Measurements from ENCODE around the gene PTPRN2. TPM values are rescaled to one million over a fixed set of nuclear protein-coding genes. Genes with fewer than 3 reads are reported as not detected.

PTPRN2 gene
- total and polyA plus RNA-seq, 9 of the 15 experiments (the other 6 are each of a cell fraction or from before 2014, with no cell fraction given) = not detected

DNA sequence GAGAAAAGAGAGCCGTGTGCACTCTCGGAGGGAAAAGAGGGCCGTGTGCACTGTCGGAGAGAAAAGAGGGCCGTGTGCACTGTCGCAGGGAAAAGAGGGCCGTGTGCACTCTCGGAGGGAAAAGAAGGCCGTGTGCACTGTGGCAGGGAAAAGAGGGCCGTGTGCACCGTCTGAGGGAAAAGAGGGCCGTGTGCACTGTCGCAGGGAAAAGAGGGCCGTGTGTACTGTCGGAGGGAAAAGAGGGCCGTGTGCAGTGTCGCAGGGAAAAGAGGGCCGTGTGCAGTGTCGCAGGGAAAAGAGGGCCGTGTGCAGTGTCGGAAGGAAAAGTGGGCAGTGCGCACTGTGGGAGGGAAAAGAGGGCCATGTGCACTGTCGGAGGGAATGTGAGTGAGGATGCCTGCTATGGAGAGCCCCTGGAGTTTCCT is 1062.1 kb downstream of the PTPRN2 start (continued):
- TF ChIP-seq, protein P1, sequence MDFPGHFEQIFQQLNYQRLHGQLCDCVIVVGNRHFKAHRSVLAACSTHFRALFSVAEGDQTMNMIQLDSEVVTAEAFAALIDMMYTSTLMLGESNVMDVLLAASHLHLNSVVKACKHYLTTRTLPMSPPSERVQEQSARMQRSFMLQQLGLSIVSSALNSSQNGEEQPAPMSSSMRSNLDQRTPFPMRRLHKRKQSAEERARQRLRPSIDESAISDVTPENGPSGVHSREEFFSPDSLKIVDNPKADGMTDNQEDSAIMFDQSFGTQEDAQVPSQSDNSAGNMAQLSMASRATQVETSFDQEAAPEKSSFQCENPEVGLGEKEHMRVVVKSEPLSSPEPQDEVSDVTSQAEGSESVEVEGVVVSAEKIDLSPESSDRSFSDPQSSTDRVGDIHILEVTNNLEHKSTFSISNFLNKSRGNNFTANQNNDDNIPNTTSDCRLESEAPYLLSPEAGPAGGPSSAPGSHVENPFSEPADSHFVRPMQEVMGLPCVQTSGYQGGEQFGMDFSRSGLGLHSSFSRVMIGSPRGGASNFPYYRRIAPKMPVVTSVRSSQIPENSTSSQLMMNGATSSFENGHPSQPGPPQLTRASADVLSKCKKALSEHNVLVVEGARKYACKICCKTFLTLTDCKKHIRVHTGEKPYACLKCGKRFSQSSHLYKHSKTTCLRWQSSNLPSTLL (IDR thresholded peaks at IDR 0.05) = no peak
- TF ChIP-seq RUNX1 (IDR thresholded peaks at IDR 0.05; ENCODE audit: low read depth) (no peak), ELF2 (CRISPR knock-in tag; IDR thresholded peaks at IDR 0.05) (no peak), LARP7 (IDR thresholded peaks at IDR 0.05) (peak; percentile 100), NR3C1 (CRISPR knock-in tag; IDR thresholded peaks at IDR 0.05) (no peak), MYC (IDR thresholded peaks at IDR 0.05; ENCODE audit: low read depth, low read length) (peak; percentile 44), MYC (CRISPR knock-in tag; IDR thresholded peaks at IDR 0.05; ENCODE audit: borderline replicate concordance, low read depth) (no peak), ZNF445 (CRISPR knock-in tag; IDR thresholded peaks at IDR 0.05; ENCODE audit: low read depth) (no peak), MYNN (IDR thresholded peaks at IDR 0.05) (no peak), MYNN (CRISPR knock-in tag; IDR thresholded peaks at IDR 0.05) (no peak), ZBED1 (IDR thresholded peaks at IDR 0.05) (0 out of 2 replicates have a peak, but pooled peaks have one; percentile 25), SMARCA4 (IDR thresholded peaks at IDR 0.05) (no peak), HNRNPLL (IDR thresholded peaks at IDR 0.05; ENCODE audit: low read depth, low read length, poor library complexity, severe bottlenecking) (no peak)
- TF ChIP-seq, protein P2, sequence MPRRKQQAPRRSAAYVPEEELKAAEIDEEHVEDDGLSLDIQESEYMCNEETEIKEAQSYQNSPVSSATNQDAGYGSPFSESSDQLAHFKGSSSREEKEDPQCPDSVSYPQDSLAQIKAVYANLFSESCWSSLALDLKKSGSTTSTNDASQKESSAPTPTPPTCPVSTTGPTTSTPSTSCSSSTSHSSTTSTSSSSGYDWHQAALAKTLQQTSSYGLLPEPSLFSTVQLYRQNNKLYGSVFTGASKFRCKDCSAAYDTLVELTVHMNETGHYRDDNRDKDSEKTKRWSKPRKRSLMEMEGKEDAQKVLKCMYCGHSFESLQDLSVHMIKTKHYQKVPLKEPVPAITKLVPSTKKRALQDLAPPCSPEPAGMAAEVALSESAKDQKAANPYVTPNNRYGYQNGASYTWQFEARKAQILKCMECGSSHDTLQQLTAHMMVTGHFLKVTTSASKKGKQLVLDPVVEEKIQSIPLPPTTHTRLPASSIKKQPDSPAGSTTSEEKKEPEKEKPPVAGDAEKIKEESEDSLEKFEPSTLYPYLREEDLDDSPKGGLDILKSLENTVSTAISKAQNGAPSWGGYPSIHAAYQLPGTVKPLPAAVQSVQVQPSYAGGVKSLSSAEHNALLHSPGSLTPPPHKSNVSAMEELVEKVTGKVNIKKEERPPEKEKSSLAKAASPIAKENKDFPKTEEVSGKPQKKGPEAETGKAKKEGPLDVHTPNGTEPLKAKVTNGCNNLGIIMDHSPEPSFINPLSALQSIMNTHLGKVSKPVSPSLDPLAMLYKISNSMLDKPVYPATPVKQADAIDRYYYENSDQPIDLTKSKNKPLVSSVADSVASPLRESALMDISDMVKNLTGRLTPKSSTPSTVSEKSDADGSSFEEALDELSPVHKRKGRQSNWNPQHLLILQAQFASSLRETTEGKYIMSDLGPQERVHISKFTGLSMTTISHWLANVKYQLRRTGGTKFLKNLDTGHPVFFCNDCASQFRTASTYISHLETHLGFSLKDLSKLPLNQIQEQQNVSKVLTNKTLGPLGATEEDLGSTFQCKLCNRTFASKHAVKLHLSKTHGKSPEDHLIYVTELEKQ (CRISPR knock-in tag; IDR thresholded peaks at IDR 0.05) = no peak
- TF ChIP-seq, protein P3, sequence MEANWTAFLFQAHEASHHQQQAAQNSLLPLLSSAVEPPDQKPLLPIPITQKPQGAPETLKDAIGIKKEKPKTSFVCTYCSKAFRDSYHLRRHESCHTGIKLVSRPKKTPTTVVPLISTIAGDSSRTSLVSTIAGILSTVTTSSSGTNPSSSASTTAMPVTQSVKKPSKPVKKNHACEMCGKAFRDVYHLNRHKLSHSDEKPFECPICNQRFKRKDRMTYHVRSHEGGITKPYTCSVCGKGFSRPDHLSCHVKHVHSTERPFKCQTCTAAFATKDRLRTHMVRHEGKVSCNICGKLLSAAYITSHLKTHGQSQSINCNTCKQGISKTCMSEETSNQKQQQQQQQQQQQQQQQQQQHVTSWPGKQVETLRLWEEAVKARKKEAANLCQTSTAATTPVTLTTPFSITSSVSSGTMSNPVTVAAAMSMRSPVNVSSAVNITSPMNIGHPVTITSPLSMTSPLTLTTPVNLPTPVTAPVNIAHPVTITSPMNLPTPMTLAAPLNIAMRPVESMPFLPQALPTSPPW (CRISPR knock-in tag; IDR thresholded peaks at IDR 0.05) = no peak
- TF ChIP-seq, protein P4, sequence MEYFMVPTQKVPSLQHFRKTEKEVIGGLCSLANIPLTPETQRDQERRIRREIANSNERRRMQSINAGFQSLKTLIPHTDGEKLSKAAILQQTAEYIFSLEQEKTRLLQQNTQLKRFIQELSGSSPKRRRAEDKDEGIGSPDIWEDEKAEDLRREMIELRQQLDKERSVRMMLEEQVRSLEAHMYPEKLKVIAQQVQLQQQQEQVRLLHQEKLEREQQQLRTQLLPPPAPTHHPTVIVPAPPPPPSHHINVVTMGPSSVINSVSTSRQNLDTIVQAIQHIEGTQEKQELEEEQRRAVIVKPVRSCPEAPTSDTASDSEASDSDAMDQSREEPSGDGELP (CRISPR knock-in tag; IDR thresholded peaks at IDR 0.05; ENCODE audit: borderline replicate concordance) = peak; percentile 36; the same call in 1 of the 2 replicates
